Lung (tissue), 12 donors: ENCODE results near the gene GLA. TPM values are rescaled to one million over a fixed set of nuclear protein-coding genes. Genes with fewer than 3 reads are reported as not detected.

Source experiments
- ATAC-seq: fragments of 200-7000 bp; cut with Tn5 transposase; one replicate; pipeline ENCODE4 v1.9.1; 2020; ENCODE audit warnings: moderate number of reproducible peaks; ENCODE audit not compliant: insufficient read depth, low FRiP score
- DNase-seq, 3 donors: peaks; one replicate each; pipeline ENCODE4 v3.0.0-alpha.2; 2013 to 2017
- H3K27ac ChIP-seq, 2 donors: one replicate each; pipeline ENCODE4 v1.5.1; 2013; ENCODE audit warnings: mild to moderate bottlenecking in 2 of 2, moderate library complexity in 2 of 2, control low read depth in 1 of 2, inconsistent platforms in 1 of 2, low read depth in 1 of 2, low read length in 1 of 2
- H3K27me3 ChIP-seq, 3 donors: one replicate each; pipeline ENCODE4 v1.5.1; 2013; ENCODE audit warnings: low read length in 2 of 3; ENCODE audit not compliant: control insufficient read depth in 3 of 3, insufficient read depth in 3 of 3
- H3K36me3 ChIP-seq, 4 donors: one replicate each; pipeline ENCODE4 v1.5.1; 2013; ENCODE audit warnings: low read length in 4 of 4, mild to moderate bottlenecking in 1 of 4, moderate library complexity in 1 of 4; ENCODE audit not compliant: control insufficient read depth in 4 of 4, insufficient read depth in 4 of 4
- H3K4me1 ChIP-seq, 5 donors: one replicate each; pipeline ENCODE4 v1.5.1; 2013; ENCODE audit warnings: low read length in 5 of 5, mild to moderate bottlenecking in 2 of 5, moderate library complexity in 1 of 5; ENCODE audit not compliant: control insufficient read depth in 5 of 5, insufficient read depth in 5 of 5
- H3K4me3 ChIP-seq: one replicate; pipeline ENCODE4 v1.5.1; 2013; ENCODE audit warnings: mild to moderate bottlenecking, control low read depth, moderate library complexity
- H3K9ac ChIP-seq, 2 donors: one replicate each; pipeline ENCODE4 v1.5.1; 2013; ENCODE audit warnings: low read length in 2 of 2, control low read depth in 1 of 2; ENCODE audit not compliant: insufficient read depth in 1 of 2
- H3K9me3 ChIP-seq, 4 donors: one replicate each; pipeline ENCODE4 v1.5.1; 2013; ENCODE audit warnings: low read length in 3 of 4, mild to moderate bottlenecking in 1 of 4, moderate library complexity in 1 of 4; ENCODE audit not compliant: control insufficient read depth in 4 of 4, insufficient read depth in 3 of 4
- CTCF ChIP-seq: IDR thresholded peaks from 2 replicates; pipeline ENCODE4 v1.5.1; 2012; ENCODE audit warnings: mild to moderate bottlenecking; ENCODE audit errors: control extremely low read depth, extremely low read depth
- WGBS, 2 donors: extraction: QIAGEN DNeasy Blood & Tissue Kit; methylation state at CpG; one replicate each; pipeline ENCODE4 v1.1.7; 2013; 5-methylcytosine and 5-hydroxymethylcytosine counted together
- polyA plus RNA-seq, 2 donors: library from polyadenylated mRNA; stranded (reverse); fragments of 200-250 nt; gene quantifications; one replicate each; pipeline ENCODE4 v1.2.1, GENCODE V29; 2013
- total RNA-seq, 2 donors: library from RNA; depleted of rRNA in 1 of 2; stranded (reverse); fragments of >200 nt in 1 of 2; gene quantifications; one replicate each; pipeline ENCODE4 v1.2.1, GENCODE V29; 2014 to 2021
- donor health status: control.
- donor health status: control.
- donor health status: Bipolar disorder and iron deficiency.
- donor health status: healthy.
- donor health status: DM: yes; HTN: yes; CAD: no.

GLA gene
- total and polyA plus RNA-seq, 4 donors = 26.4 to 55.7 (median 47.2) TPM

DNA sequence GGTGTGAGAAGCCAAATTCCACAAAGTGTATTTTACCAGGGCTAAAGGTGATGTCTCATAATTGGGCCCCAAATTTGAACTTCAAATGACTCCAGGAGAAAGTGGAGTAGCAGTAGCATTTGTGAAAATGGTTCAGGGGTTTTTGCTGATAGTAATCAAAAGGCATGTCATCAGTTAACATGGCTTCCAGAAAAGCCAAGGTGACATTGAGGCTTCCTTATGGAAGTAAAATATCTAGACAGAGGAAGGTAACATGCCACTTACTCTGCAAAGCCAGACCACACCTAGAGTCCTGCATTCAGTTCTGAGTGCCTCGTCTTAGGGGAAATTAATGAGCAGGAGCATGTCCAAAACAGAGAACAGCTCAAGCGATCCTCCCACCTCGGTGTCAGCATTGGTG lies 19.1 kb downstream of the GLA start:
- no peak for TF ChIP-seq CTCF
- peaks cover 0 to 4% (median 0%) of the 10 kb centered on the region in 4 donors for H3K36me3 ChIP-seq
- WGBS, 2 donors = 87 to 89% methylated on average over 3 of the region's 3 CpGs
- H3K27me3 ChIP-seq = peaks cover 0 to 9% (median 0%) of the 10 kb centered on the region in 3 donors
- no peak overlapping the region for H3K9ac ChIP-seq
- no peak overlapping the region for H3K27ac ChIP-seq
- no peak for ATAC-seq
- peaks cover 0 to 9% (median 0%) of the 10 kb centered on the region in 5 donors for H3K4me1 ChIP-seq
- DNase-seq = no peak
- H3K4me3 ChIP-seq = no peak overlapping the region
- H3K9me3 ChIP-seq = no peaks in the 10 kb centered on the region

DNA sequence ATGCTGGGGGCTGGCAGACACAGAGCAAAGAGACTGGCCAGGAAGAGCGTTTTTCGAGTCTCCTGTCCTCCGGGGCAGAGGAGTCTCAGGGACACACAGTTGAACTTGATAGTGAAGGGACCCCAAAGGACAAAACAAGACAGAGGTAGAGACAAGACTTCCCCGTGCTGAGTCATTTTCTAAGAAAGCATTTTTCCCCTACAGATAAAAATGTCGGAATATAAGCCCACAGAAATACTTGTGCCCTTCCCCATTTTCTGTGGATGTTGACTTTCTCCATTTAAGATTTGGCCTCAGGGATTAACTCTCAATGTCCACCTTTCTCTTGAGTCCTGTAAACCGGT lies 21.2 kb downstream of the GLA start:
- Histone ChIP-seq H3K9ac (no peak overlapping the region), H3K4me3 (no peak overlapping the region), H3K36me3 (no peaks in the 10 kb centered on the region), H3K9me3 (no peaks in the 10 kb centered on the region), H3K4me1 (peaks cover 0 to 2% (median 0%) of the 10 kb centered on the region in 5 donors), H3K27me3 (peaks cover 0 to 7% (median 0%) of the 10 kb centered on the region in 3 donors), H3K27ac (no peak overlapping the region)
- DNase-seq (no peak), ATAC-seq (no peak)
- 37 to 63% methylated on average over 6 of the region's 6 CpGs for WGBS, 2 donors
- no peak for TF ChIP-seq CTCF

GRCh38 chrX:101385795-101386541 lies 21.8 kb downstream of the GLA start, which contains the start of gene BTK:
TSS of gene BTK (minus strand) at chrX:101386191. CDS start at chrX:101375284, 10,907 bp downstream.
- Histone ChIP-seq H3K9ac (no peak within 1 kb of the TSS), H3K36me3 (no peaks in the 10 kb centered on the region), H3K27me3 (peaks cover 0 to 7% (median 0%) of the 10 kb centered on the region in 3 donors), H3K4me3 (no peak within 1 kb of the TSS), H3K9me3 (no peaks in the 10 kb centered on the region), H3K27ac (peak within 1 kb of the TSS in 1 of 2 donors; percentile 17), H3K4me1 (no peaks in the 10 kb centered on the region)
- no peak for DNase-seq
- no peak for TF ChIP-seq CTCF
- ATAC-seq = peak; percentile 28
- WGBS, 2 donors = 59 to 71% methylated on average over 8 to 9 of the region's 9 CpGs
